Lower leg skin (tissue), 3 donors: ENCODE data around the gene APBB2.

ENCODE experiments used
- CTCF ChIP-seq, 3 donors: fragments of 450-650 bp; IDR thresholded peaks; one replicate each; pipeline ENCODE4 v1.5.1; 2016; ENCODE audit warnings: antibody characterized with exemption in 3 of 3, mild to moderate bottlenecking in 3 of 3, moderate library complexity in 2 of 3
- POLR2A ChIP-seq, 2 donors: fragments of 450-650 bp; IDR thresholded peaks; one replicate each; pipeline ENCODE4 v1.6.1; 2016 to 2017; ENCODE audit warnings: antibody characterized with exemption in 2 of 2, mild to moderate bottlenecking in 1 of 2, moderate library complexity in 1 of 2

DNA sequence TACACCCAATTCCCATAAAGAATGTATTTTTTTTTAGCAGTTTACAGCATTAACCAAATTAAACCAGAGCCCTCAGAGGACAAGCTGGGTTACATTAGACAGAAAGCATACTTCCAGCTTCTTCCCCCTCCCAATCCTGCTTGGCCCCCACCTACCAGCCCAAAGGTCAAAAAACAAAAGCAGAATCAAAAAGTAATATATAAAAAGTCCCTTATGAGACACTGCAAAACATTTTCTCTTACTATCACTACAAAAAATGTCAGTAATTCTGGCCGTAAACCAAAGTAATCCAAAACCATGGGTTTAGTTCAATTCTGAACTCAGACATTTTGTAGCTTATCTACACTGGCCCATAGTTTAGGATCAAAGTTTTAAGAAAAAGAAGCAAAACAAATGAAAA, 38.0 kb downstream of the APBB2 start:
- TF ChIP-seq CTCF (IDR thresholded peaks at IDR 0.05) (no peak), POLR2A (IDR thresholded peaks at IDR 0.05) (no peak)
